Heart right ventricle (tissue), 16 donors: ENCODE results near the gene SON. TPM values are rescaled to one million over a fixed set of nuclear protein-coding genes. Genes with fewer than 3 reads are reported as not detected.
"Not testable (repeated sequence)": the region's sequence is repeated elsewhere in the genome, so short reads cannot be mapped to it uniquely, and the experiment has no call there.

Experiments
- ATAC-seq, 8 donors: fragments of 200-7000 bp; cut with Tn5 transposase; one replicate each; pipeline ENCODE4 v1.9.1; 2020; ENCODE audit warnings: mild to moderate bottlenecking in 8 of 8, moderate library complexity in 8 of 8, moderate number of reproducible peaks in 1 of 8
- DNase-seq, 2 donors: peaks; one replicate each; pipeline ENCODE4 v3.0.0-alpha.2; 2020
- H3K27ac ChIP-seq, 10 donors: fragments of 200-600 bp; sonication (generic) in 2 of 10; one replicate each; pipeline versions ENCODE4 v1.5.0 to v1.8.0; 2020 to 2022; ENCODE audit warnings: mild to moderate bottlenecking in 3 of 10
- H3K27me3 ChIP-seq, 7 donors: fragments of 200-600 bp; one replicate each; pipeline ENCODE4 v1.8.0; 2021 to 2022; ENCODE audit warnings: mild to moderate bottlenecking in 2 of 7
- H3K36me3 ChIP-seq, 9 donors: fragments of 200-600 bp; sonication (generic) in 1 of 9; one replicate each; pipeline versions ENCODE4 v1.5.0 to v1.8.0; 2020 to 2022; ENCODE audit warnings: mild to moderate bottlenecking in 2 of 9
- H3K4me1 ChIP-seq, 9 donors: fragments of 200-600 bp; sonication (generic) in 1 of 9; one replicate each; pipeline versions ENCODE4 v1.5.0 to v1.8.0; 2020 to 2022; ENCODE audit warnings: mild to moderate bottlenecking in 4 of 9
- H3K4me3 ChIP-seq, 10 donors: fragments of 200-600 bp; sonication (generic) in 2 of 10; one replicate each; pipeline versions ENCODE4 v1.5.0 to v1.8.0; 2020 to 2022; ENCODE audit warnings: mild to moderate bottlenecking in 7 of 10, moderate library complexity in 2 of 10
- H3K9me3 ChIP-seq, 11 donors: fragments of 200-600 bp in 10 of 11; sonication (generic) in 2 of 11; one replicate each; pipeline versions ENCODE4 v1.5.0 to v1.8.0; 2013 to 2022; ENCODE audit warnings: mild to moderate bottlenecking in 2 of 11, control low read depth in 1 of 11, moderate library complexity in 1 of 11
- CTCF ChIP-seq, 9 donors: fragments of 200-600 bp; sonication (generic) in 2 of 9; IDR thresholded peaks; one replicate each; pipeline versions ENCODE4 v1.5.0 to v1.8.0; 2021 to 2022; ENCODE audit warnings: antibody characterized with exemption in 9 of 9, mild to moderate bottlenecking in 5 of 9, moderate library complexity in 1 of 9
- WGBS, 2 donors: extraction: QIAGEN DNeasy Blood & Tissue Kit; methylation state at CpG; one replicate each; pipeline ENCODE4 v1.1.7; 2013; ENCODE audit warnings: inconsistent platforms in 1 of 2; 5-methylcytosine and 5-hydroxymethylcytosine counted together
- intact Hi-C, 10 donors: fragments of 100-400 bp; cut with DNase I; formaldehyde crosslinking; loops; one replicate each; pipeline versions ENCODE4 v1.11.1 to v1.14.2; 2022
- polyA plus RNA-seq, 2 donors: library from polyadenylated mRNA; stranded (reverse); fragments of 200-250 nt; gene quantifications; one replicate each; pipeline ENCODE4 v1.2.3, GENCODE V29; 2013
- total RNA-seq, 10 donors: library from RNA; stranded (reverse); fragmentation: NEBNext Ultra II Directional in 3 of 10; extraction: Animal tissue kit (Norgen Biotek cat#: 25700) in 3 of 10; gene quantifications; one replicate each; pipeline versions ENCODE4 v1.2.1 to v1.2.4, GENCODE V29; 2021 to 2023
- donor health status: Arrhythmogenic right ventricular cardiomyopathy.
- donor health status: ischemic (EF 13 %, LVEDD 7.1; RV severe dilation, severe dysfunction).
- donor health status: healthy with polysubstance abuse.
- donor health status: DM: no; HTN: yes; CAD: no.
- donor health status: DM: no; HTN: no; CAD: no.
- donor health status: ischemic (EF 25% LVEDD 6.9; RV normal size, moderate dysfunction).
- donor health status: ischemic (EF 25% LVEDD 5.7; RV mildly dilated, moderate dysfunction).
- donor health status: healthy.
- donor health status: DM: yes; HTN: yes; CAD: no.
- donor health status: Ischemic cardiomyopathy.
- donor health status: ischemic (EF 35%, LVEDD 5.7; RV mildly dilated, moderate dysfunction).
- donor health status: nonischemic (EF 11% LVEDD 7.7; RV severe dilation, severe dysfunction).
- donor health status: DM: yes; HTN: yes; CAD: no.
- donor health status: PGD.
- donor health status: ischemic (EF 29% LVEDD 5.4; RV normal size, mild dysfunction).
- donor health status: nonischemic (EF 23%, LVEDD 6.1; RV moderate dilation, normal function).

SON gene
- total and polyA plus RNA-seq, 12 donors, result 53.6 to 235 (median 156) TPM

- H3K4me1 ChIP-seq, result peaks cover 0 to 16% (median 5%) of the 10 kb centered on the region in 9 donors
- no peak overlapping the region for H3K27ac ChIP-seq
- ATAC-seq, result no peak
- 86 to 87% methylated on average over 2 of the region's 2 CpGs for WGBS, 2 donors
- H3K27me3 ChIP-seq, result no peaks in the 10 kb centered on the region
- no peak for TF ChIP-seq CTCF (IDR thresholded peaks at IDR 0.05)
- intact Hi-C loops, result no loop called here
- DNase-seq, result no peak
- no peaks in the 10 kb centered on the region for H3K9me3 ChIP-seq
- H3K36me3 ChIP-seq, result peaks cover 0 to 100% (median 41%) of the 10 kb centered on the region in 9 donors
- H3K4me3 ChIP-seq, result no peak overlapping the region
Measured at GRCh38 chr21:33568448-33568847, 25.6 kb downstream of the SON start.

GRCh38 chr21:33569991-33570390, 27.2 kb downstream of the SON start:
- no peak for DNase-seq
- intact Hi-C loops, result no loop called here

GRCh38 chr21:33572350-33572749, 29.5 kb downstream of the SON start:
- no peaks in the 10 kb centered on the region for H3K9me3 ChIP-seq
- DNase-seq (no peak), ATAC-seq (peak in 3 of 8 donors; percentile 35 to 63 (median 41))
- no peak overlapping the region for H3K27ac ChIP-seq
- WGBS, 2 donors, result 20 to 42% methylated on average over 3 of the region's 3 CpGs
- no peak for TF ChIP-seq CTCF (IDR thresholded peaks at IDR 0.05)
- intact Hi-C loops, result no loop called here
- H3K4me1 ChIP-seq, result peaks cover 0 to 16% (median 4%) of the 10 kb centered on the region in 9 donors
- H3K4me3 ChIP-seq, result no peak overlapping the region
- H3K27me3 ChIP-seq, result no peaks in the 10 kb centered on the region
- peaks cover 0 to 100% (median 73%) of the 10 kb centered on the region in 9 donors for H3K36me3 ChIP-seq

More at GRCh38 chr21:33569991-33570390, 27.2 kb downstream of the SON start:
- Histone ChIP-seq H3K9me3 (no peaks in the 10 kb centered on the region), H3K4me1 (peaks cover 0 to 16% (median 4%) of the 10 kb centered on the region in 9 donors), H3K27me3 (no peaks in the 10 kb centered on the region), H3K4me3 (no peak overlapping the region), H3K27ac (no peak overlapping the region), H3K36me3 (peaks cover 0 to 100% (median 56%) of the 10 kb centered on the region in 9 donors)
- no peak for TF ChIP-seq CTCF (IDR thresholded peaks at IDR 0.05)
- 87 to 88% methylated on average over 5 of the region's 5 CpGs for WGBS, 2 donors
- ATAC-seq, result peak in 1 of 8 donors; percentile 26

- H3K4me1 ChIP-seq, result peaks cover 0 to 19% (median 4%) of the 10 kb centered on the region in 9 donors
- intact Hi-C loops, DNase-seq, H3K27ac ChIP-seq, H3K9me3 ChIP-seq, H3K27me3 ChIP-seq, H3K4me3 ChIP-seq: not testable (repeated sequence)
- peak in 1 of 8 donors; percentile 33 for ATAC-seq
- WGBS, 2 donors, result 46 to 62% methylated on average over 2 of the region's 2 CpGs
- H3K36me3 ChIP-seq, result peaks cover 0 to 91% (median 54%) of the 10 kb centered on the region in 9 donors
Measured at GRCh38 chr21:33576741-33577141, 33.9 kb downstream of the SON start.

GRCh38 chr21:33578214-33578613, 35.4 kb downstream of the SON start:
- Histone ChIP-seq H3K36me3 (peaks cover 0 to 90% (median 47%) of the 10 kb centered on the region in 9 donors), H3K27ac (no peak overlapping the region), H3K27me3 (no peaks in the 10 kb centered on the region), H3K4me3 (no peak overlapping the region), H3K9me3 (no peaks in the 10 kb centered on the region), H3K4me1 (peaks cover 0 to 19% (median 0%) of the 10 kb centered on the region in 9 donors)
- TF ChIP-seq CTCF (IDR thresholded peaks at IDR 0.05), result no peak
- ATAC-seq (no peak), DNase-seq (no peak)
- intact Hi-C loops, result no loop called here
- WGBS, 2 donors, result 84 to 85% methylated on average over 2 of the region's 2 CpGs
